Colonic mucosa (tissue), 4 donors: ENCODE results near the gene ZNF320. TPM values are rescaled to one million over a fixed set of nuclear protein-coding genes. Genes with fewer than 3 reads are reported as not detected.
"Not testable (repeated sequence)": the region's sequence is repeated elsewhere in the genome, so short reads cannot be mapped to it uniquely, and the experiment has no call there.

Experiments
- DNase-seq: peaks from one replicate; pipeline ENCODE4 v3.0.0-alpha.2; 2020
- H3K27ac ChIP-seq: fragments of 200-600 bp; one replicate; pipeline ENCODE4 v1.8.0; 2021
- H3K27me3 ChIP-seq: fragments of 200-600 bp; one replicate; pipeline ENCODE4 v1.8.0; 2021
- H3K36me3 ChIP-seq: fragments of 200-600 bp; one replicate; pipeline ENCODE4 v1.8.0; 2021
- H3K4me1 ChIP-seq: fragments of 200-600 bp; one replicate; pipeline ENCODE4 v1.8.0; 2021; ENCODE audit warnings: mild to moderate bottlenecking
- H3K4me3 ChIP-seq: fragments of 200-600 bp; one replicate; pipeline ENCODE4 v1.8.0; 2021
- H3K9ac ChIP-seq, 2 donors: one replicate each; pipeline ENCODE4 v1.7.0; 2013; ENCODE audit warnings: control low read depth in 2 of 2, low read depth in 2 of 2, low read length in 2 of 2
- H3K9me3 ChIP-seq: fragments of 200-600 bp; one replicate; pipeline ENCODE4 v1.8.0; 2021
- CTCF ChIP-seq: fragments of 200-600 bp; IDR thresholded peaks from one replicate; pipeline ENCODE4 v1.8.0; 2022; ENCODE audit warnings: antibody characterized with exemption, mild to moderate bottlenecking
- intact Hi-C: fragments of 100-400 bp; cut with DNase I; formaldehyde crosslinking; loops from one replicate; pipeline ENCODE4 v1.14.1; 2022
- total RNA-seq, 2 donors: library from RNA; stranded (reverse); fragmentation: NEBNext Ultra II Directional in 1 of 2; extraction: Animal tissue kit (Norgen Biotek cat#: 25700) in 1 of 2; gene quantifications; one replicate each; pipeline ENCODE4 v1.2.1, GENCODE V29; 2021
- donor health status: healthy.
- donor health status: DM: no; HTN: no; CAD: no.
- donor health status: DM: no; HTN: no; CAD: no.

Gene ZNF320
- total RNA-seq, 2 donors from 2014 or later, result 4.6 to 21.3 TPM

DNA sequence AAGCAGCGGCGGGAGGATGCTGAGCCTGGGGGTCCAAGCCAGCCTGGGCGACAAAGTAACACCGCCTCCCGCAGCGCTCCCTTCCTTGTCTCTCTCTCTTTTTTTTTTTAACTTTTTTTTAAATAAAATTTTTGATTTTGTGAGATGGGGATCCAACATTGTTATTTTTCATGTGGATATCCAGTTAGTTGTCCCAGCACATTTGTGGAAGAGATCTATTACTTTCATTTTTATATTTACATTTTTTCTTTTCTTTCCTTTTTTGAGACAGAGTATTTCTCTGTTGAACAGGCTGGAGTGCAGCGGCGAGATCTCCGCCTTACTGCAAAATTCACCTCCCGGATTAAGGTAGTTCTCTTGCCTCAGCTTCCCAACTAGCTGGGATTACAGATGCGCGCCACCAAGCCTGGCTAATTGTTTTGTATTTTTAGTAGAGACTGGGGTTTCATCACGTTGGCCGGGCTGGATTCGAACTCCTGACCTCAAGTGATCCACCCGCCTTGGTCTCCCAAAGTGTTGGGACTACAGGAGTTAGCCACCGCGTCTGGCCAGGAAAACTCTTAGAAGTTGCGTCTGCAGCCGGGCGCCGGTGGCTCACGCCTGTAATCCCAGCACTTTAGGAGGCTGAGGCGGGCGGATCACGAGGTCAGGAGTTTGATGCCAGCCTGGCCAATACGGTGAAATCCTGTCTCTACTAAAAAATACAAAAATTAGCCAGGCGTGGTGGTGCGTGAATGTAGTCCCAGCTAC lies 45.9 kb upstream of the ZNF320 start:
- intact Hi-C loops, result loop anchor here (2.0 kb wide), 1 partner anchor 17 kb away; no protein-coding TSS in a partner anchor
- peak overlapping the region; percentile 52 to 63 for H3K9ac ChIP-seq
- peaks cover 5% of the 10 kb centered on the region for H3K9me3 ChIP-seq
- H3K27ac ChIP-seq, result peak overlapping the region; percentile 74
- no peaks in the 10 kb centered on the region for H3K36me3 ChIP-seq
- DNase-seq, result no peak
- TF ChIP-seq CTCF, result no peak
- no peaks in the 10 kb centered on the region for H3K27me3 ChIP-seq
- peaks cover 5% of the 10 kb centered on the region for H3K4me1 ChIP-seq
- peak overlapping the region; percentile 59 for H3K4me3 ChIP-seq

- Histone ChIP-seq H3K9ac (peak overlapping the region; percentile 81 to 87), H3K27ac (peak overlapping the region; percentile 74), H3K4me1 (peaks cover 5% of the 10 kb centered on the region), H3K27me3 (no peaks in the 10 kb centered on the region), H3K4me3 (peak overlapping the region; percentile 59), H3K36me3 (no peaks in the 10 kb centered on the region), H3K9me3 (no peaks in the 10 kb centered on the region)
- TF ChIP-seq CTCF, result no peak
- peak; percentile 98 for DNase-seq
- intact Hi-C loops, result loop anchor here (2.0 kb wide), 1 partner anchor 18 kb away; no protein-coding TSS in a partner anchor
Measured at GRCh38 chr19:52942386-52943133, 45.1 kb upstream of the ZNF320 start.

GRCh38 chr19:52941941-52942385 lies 44.5 kb upstream of the ZNF320 start:
- no peaks in the 10 kb centered on the region for H3K9me3 ChIP-seq
- H3K9ac ChIP-seq, result peak overlapping the region; percentile 81 to 87
- no peaks in the 10 kb centered on the region for H3K27me3 ChIP-seq
- H3K36me3 ChIP-seq, result no peaks in the 10 kb centered on the region
- peaks cover 5% of the 10 kb centered on the region for H3K4me1 ChIP-seq
- no peak for TF ChIP-seq CTCF
- intact Hi-C loops, result loop anchor here (2.0 kb wide), 1 partner anchor 19 kb away; no protein-coding TSS in a partner anchor
- peak overlapping the region; percentile 74 for H3K27ac ChIP-seq
- peak overlapping the region; percentile 59 for H3K4me3 ChIP-seq
- peak; percentile 52 for DNase-seq

DNA sequence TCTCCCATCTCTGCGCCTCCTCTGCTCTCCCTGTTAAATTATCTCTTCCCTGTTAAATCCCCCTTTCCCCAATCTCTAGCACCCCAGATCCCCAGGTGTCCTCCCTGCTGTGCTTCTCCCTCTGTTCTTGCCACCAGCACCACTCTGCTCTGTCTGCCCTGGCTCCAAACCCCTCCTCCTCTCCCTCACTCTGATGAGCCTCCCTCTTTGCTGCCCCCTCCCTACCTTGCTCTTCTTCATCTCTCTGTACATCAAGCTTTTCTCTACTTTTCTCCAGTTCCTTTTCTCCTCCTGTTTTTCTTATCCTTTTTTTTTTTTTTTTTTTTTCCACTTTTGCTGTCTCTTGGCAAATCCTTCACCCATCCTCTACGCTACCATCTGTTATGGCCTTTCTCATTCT lies 44.1 kb upstream of the ZNF320 start:
- Histone ChIP-seq H3K4me3 (peak overlapping the region; percentile 59), H3K9ac (peak overlapping the region; percentile 81 to 87)
- H3K27me3 ChIP-seq, H3K36me3 ChIP-seq, H3K4me1 ChIP-seq, H3K27ac ChIP-seq, H3K9me3 ChIP-seq, intact Hi-C loops: not testable (repeated sequence)
- DNase-seq, result peak; percentile 45

DNA sequence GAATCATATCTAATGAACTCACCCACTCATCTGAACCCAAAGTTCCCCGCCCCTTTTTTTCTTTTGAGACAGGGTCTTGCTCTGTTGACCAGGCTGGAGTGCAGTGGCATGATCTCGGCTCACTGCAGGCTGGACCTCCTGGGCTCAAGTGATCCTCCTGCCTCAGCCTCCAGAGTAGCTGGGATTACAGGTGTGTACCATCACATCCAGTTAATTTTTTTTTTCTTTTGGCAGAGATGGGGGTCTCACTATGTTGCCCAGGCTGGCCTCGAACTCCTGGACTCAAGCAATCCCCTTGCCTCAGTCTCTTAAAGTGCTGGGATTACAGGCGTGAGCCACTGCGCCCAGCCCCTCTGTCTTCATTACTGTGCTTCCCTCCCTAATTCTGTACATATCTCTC lies 43.5 kb upstream of the ZNF320 start:
- H3K9ac ChIP-seq, H3K36me3 ChIP-seq, H3K4me3 ChIP-seq, H3K4me1 ChIP-seq, DNase-seq, H3K9me3 ChIP-seq, H3K27ac ChIP-seq, H3K27me3 ChIP-seq, intact Hi-C loops: not testable (repeated sequence)

DNA sequence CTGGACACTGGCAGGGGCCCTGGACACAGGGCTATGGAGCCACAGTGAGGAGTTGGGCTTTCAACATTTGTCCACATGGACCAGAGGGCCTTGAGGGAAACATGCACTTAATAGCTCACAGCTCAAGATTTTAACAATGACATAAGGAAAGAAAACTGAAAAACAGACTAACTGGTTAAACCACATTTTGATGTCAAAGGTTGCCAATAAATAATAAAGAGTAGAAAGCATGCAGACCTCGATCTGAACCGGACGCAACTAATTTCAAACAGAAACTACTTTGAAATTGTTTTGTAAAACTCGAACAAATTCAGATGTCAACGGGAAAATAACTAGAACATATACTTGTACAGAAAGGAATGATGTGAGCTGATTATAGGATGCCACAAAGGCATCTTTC lies 41.3 kb upstream of the ZNF320 start:
- Histone ChIP-seq H3K9ac (no peak overlapping the region), H3K36me3 (no peaks in the 10 kb centered on the region), H3K4me3 (no peak overlapping the region), H3K27me3 (no peaks in the 10 kb centered on the region), H3K27ac (no peak overlapping the region), H3K4me1 (peaks cover 5% of the 10 kb centered on the region), H3K9me3 (no peaks in the 10 kb centered on the region)
- TF ChIP-seq CTCF, result no peak
- intact Hi-C loops, result no loop called here
- DNase-seq, result no peak
